Stimulated activated CD8-positive, alpha-beta memory T cell treated with anti-CD3 and anti-CD28 coated beads, Interleukin-7, amount 100 ng/mL, for 24 hours (primary cell): ENCODE results near the gene SORCS2.

Source experiments
- DNase-seq: peaks from one replicate; pipeline ENCODE4 v3.0.0-alpha.2; 2020; ENCODE audit warnings: low read depth

Gene SORCS2

GRCh38 chr4:7291372-7292114 is 99.2 kb downstream of the SORCS2 start:
- no peak for DNase-seq

GRCh38 chr4:7293703-7294102 is 101.4 kb downstream of the SORCS2 start:
- no peak for DNase-seq

- no peak for DNase-seq
Observed at GRCh38 chr4:7294176-7294756, 101.9 kb downstream of the SORCS2 start.

GRCh38 chr4:7295197-7295910 is 103.0 kb downstream of the SORCS2 start:
- DNase-seq, result no peak

GRCh38 chr4:7295911-7296660 is 103.7 kb downstream of the SORCS2 start:
- no peak for DNase-seq

DNA sequence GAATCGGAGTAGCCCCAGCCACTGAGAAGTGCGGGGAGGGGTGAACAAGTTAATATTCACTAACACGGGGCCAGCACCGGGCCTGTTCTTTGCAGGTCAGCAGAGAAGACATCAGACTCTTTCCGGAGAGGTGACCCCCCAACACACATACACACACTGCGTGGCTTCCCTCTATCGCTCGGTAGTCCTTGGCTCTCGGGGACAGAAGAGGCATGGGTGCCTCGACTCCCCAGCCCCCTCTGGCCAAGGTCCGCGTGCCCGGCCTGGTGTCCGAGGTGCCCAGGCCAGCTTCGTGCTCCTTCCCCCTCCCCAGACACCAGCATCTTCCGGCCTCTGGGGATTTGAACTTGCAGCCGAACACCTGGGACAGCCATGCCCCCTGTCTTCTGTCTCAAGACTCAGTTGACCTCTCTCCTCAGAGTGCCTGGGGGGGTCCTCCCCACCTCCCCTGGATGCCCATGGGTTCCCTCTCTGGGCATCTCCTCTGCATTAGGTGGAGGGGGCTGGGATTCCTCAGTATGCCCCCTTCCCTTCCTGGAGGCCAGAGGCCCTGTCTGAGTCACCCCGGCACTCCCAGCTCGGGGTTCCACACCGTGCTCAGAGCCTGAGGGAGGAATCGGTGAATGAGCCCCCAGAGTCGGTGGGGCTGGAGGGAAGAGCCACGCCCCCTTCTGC is 104.5 kb downstream of the SORCS2 start:
- no peak for DNase-seq

DNA sequence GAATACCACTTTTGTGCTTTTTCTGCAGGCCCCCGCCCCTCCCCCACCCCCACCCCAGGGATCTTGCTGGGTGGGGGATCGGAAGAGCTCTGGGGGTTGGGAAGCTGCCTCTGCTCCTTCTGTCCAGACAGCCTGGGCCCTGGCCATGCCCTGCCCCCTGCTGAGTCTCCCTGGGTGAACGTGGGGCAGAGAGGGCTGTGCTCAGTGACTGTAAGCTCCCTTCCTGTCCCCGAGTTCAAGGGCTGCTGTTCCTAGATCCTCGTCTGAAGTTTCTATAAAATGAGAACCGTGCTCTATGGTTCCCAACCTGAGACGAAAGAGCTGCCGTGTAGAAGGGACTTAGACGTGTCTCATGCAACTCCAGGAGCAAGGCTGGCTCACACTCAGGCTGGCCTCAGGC is 105.0 kb downstream of the SORCS2 start:
- DNase-seq, result no peak

DNA sequence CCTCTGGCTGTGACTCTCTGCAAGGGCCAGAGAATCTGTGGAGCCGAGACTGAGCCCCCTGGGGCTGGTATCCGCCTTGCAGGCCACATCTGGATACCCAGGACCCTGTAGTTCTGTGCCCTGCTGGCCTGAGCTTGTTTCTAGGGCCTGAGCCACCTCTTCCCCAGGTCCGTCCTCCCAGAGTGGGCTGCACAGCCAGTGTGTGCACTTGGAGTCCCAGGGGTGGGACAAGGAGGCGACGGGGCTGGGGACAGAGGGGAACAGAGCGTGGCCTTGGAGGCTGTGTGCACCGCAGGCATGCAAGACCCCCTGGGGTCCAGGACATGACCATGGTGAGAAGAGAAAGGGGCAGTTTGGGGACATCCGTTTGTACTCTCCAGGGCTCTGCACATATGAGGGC is 105.5 kb downstream of the SORCS2 start:
- DNase-seq, result no peak

DNA sequence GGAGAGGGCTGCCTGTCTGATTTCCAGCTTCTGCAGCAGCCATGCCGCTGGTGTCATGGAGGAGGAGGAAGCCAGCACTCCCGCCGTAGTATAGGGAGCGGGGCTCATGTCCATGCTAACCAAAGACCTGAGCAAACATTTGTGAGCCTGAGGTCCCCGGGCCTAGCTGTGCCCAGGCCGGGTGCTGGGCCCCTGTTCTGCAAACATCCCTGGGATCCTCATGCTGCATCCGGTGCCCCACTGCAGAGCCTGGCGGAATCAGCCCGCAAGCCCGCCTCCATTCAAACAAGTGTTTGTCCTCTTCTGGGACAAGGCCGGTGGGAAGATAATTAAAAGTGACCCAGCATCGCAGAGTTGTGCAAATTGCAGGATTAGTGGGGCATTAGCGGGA is 106.3 kb downstream of the SORCS2 start:
- no peak for DNase-seq

- no peak for DNase-seq
Observed at GRCh38 chr4:7299010-7299907, 106.9 kb downstream of the SORCS2 start.

- DNase-seq, result no peak
Observed at GRCh38 chr4:7299908-7300710, 107.8 kb downstream of the SORCS2 start.

DNA sequence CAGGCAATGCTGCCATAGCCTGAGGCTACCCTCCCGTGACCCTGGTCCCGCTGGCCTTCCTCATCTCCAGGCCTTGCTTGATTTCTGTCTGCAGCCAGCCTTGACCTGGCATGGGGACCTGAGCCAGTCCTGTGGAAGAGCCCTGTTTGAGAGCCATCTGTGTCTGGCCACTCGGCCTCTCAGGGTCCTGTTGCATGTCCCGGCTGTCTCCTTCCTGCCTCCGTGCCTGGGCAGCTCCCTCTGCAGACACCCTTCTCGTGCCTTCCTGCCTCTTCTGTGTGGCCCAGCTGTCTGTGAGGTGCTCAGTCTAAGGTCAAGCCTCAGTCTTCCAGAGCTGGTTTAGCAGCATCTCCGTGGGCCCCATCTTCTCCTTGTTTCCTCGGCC is 108.4 kb downstream of the SORCS2 start:
- no peak for DNase-seq

- no peak for DNase-seq
Observed at GRCh38 chr4:7301126-7301785, 108.9 kb downstream of the SORCS2 start.

GRCh38 chr4:7301846-7302630 is 109.7 kb downstream of the SORCS2 start:
- DNase-seq, result no peak

DNA sequence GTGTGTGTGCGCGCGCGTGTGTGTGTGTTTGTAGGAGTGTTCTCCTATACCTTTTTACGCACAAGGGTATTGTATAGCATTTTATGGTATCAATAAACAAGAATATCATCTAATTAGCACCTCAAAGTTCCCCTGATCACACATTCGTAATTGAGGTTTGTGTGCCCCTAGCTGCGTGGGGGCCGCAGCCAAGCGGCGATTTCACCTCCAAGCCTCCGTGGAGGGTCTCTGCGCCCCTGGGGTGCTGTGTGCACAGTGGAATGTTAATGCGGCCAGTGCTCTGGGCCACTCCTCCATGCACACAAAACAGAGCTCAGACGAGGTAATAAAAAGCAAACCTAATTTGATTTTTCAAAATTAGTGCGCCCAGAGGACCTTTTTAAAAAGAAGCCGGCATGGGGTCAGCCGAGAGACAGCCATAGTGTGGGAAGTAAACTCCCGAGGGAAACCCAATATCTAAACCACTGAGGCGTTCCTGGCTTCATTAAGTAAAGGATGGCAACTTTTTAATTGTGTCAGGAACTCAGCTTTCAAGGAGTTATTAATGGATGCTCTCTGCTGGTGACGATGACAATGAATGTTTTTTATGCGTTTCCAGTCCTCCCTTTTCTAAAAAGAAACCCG is 110.6 kb downstream of the SORCS2 start:
- no peak for DNase-seq

- DNase-seq, result no peak
Observed at GRCh38 chr4:7303561-7303960, 111.2 kb downstream of the SORCS2 start.

DNA sequence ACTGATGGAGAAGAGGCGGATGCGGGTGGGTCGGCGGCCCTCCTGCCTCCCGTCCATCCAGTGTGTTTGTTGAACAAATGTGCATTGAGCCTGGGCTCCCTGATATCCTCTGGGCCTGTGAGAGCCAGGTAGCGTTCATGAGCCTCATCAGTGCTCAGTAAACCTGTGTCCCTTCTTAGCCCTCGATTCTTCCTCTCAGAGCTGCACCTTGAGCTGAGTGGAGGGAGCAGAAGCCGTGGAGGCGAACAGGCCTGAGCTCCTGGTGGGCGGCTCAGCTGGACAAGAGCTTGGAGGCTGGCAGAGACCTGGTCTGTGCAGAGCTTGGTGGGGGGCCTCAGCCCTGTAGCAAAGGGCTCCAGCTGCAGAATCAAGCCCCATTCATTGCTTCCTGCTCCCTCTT is 112.1 kb downstream of the SORCS2 start:
- DNase-seq, result no peak
